HG02588 (cell line): ENCODE measurements around the gene KCNIP4.
"Not testable (repeated sequence)": the region's sequence is repeated elsewhere in the genome, so short reads cannot be mapped to it uniquely, and the experiment has no call there.

ENCODE experiments used
- ATAC-seq: cut with Tn5 transposase; IDR thresholded peaks from one replicate; pipeline ENCODE4 v1.9.1; 2021; ENCODE audit warnings: mild to moderate bottlenecking, moderate library complexity; ENCODE audit not compliant: unreplicated experiment

KCNIP4 gene

GRCh38 chr4:21380861-21381260, 567.7 kb downstream of the KCNIP4 start:
- ATAC-seq, result no peak

GRCh38 chr4:21377046-21377445, 571.5 kb downstream of the KCNIP4 start:
- ATAC-seq, result no peak

- ATAC-seq, result no peak
These were observed 572.4 kb downstream of the KCNIP4 start for GRCh38 chr4:21376176-21376575.

- no peak for ATAC-seq
These were observed 573.8 kb downstream of the KCNIP4 start for GRCh38 chr4:21374641-21375368.

GRCh38 chr4:21367567-21367966, 581.0 kb downstream of the KCNIP4 start:
- ATAC-seq, result no peak

- ATAC-seq, result no peak
These were observed 581.7 kb downstream of the KCNIP4 start for GRCh38 chr4:21366840-21367239.

GRCh38 chr4:21366312-21366711, 582.3 kb downstream of the KCNIP4 start:
- no peak for ATAC-seq

GRCh38 chr4:21363701-21364100, 584.9 kb downstream of the KCNIP4 start:
- ATAC-seq, result no peak

- not testable (repeated sequence) for ATAC-seq
These were observed 596.2 kb downstream of the KCNIP4 start for GRCh38 chr4:21352354-21352753.

- no peak for ATAC-seq
These were observed 601.4 kb downstream of the KCNIP4 start for GRCh38 chr4:21347142-21347541.

- no peak for ATAC-seq
These were observed 620.4 kb downstream of the KCNIP4 start for GRCh38 chr4:21327976-21328700.

- ATAC-seq, result no peak
These were observed 628.5 kb downstream of the KCNIP4 start for GRCh38 chr4:21320034-21320433.

GRCh38 chr4:21307709-21308108, 640.9 kb downstream of the KCNIP4 start:
- no peak for ATAC-seq

GRCh38 chr4:21304540-21304887, 644.1 kb downstream of the KCNIP4 start:
- ATAC-seq, result no peak

GRCh38 chr4:21290562-21290961, 658.0 kb downstream of the KCNIP4 start:
- peak; percentile 54 for ATAC-seq

- no peak for ATAC-seq
These were observed 672.5 kb downstream of the KCNIP4 start for GRCh38 chr4:21276046-21276445.

GRCh38 chr4:21271439-21272052, 677.0 kb downstream of the KCNIP4 start:
- no peak for ATAC-seq

GRCh38 chr4:21248331-21248730, 700.2 kb downstream of the KCNIP4 start:
- ATAC-seq, result no peak

- no peak for ATAC-seq
These were observed 706.4 kb downstream of the KCNIP4 start for GRCh38 chr4:21242163-21242562.

GRCh38 chr4:21226637-21227538, 721.7 kb downstream of the KCNIP4 start:
- no peak for ATAC-seq

GRCh38 chr4:21211846-21212245, 736.7 kb downstream of the KCNIP4 start:
- ATAC-seq, result no peak
